ENCODE data around the gene SEMA7A. TPM values are rescaled to one million over a fixed set of nuclear protein-coding genes. Genes with fewer than 3 reads are reported as not detected.

SEMA7A gene
- total RNA-seq, 4 donors from 2014 or later = 0.20 to 5.6 (median 3.1) TPM

DNA sequence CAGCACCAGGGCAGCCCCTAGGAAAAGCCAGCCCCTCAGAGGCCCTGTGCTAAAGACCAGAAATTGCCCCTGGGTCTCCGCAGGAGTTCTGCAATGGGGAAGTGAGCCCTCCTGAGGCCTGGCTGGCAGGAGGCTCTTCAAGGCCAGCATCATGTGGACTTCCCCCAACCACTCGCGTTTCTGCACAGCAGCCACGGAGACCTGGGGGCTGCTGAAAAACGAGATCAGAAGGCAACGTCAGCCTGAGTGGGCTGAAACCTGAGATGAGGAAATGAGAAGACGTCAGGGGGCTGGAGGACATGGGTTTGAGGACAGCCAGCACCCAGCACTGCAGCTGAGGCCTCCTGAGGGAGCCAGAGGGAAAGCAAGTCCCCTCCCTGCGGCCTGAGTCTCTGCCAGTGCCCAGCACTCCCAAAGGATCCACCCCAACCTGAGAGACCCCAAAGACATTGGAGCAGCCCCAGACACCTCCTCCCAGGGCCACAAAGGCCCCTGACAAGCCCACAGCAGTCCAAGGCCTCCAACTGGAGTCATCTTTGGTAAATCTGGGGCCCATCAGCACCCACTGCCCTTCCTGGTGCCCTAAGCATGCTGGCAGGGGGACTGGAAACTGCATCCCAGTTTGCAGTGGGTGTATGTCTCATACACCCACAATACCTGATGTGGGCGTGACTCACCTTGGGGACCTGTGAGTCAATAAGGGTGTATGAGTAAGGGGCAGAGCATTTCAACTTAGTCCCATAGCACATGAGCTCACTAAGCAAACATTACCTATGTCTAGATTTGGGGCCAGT is 37.1 kb downstream of the SEMA7A start:
- Histone ChIP-seq H3K4me3 (no peak overlapping the region), H3K27ac (no peak overlapping the region), H3K9me3 (no peaks in the 10 kb centered on the region), H3K27me3 (peaks cover 14% of the 10 kb centered on the region), H3K36me3 (no peaks in the 10 kb centered on the region), H3K4me1 (peaks cover 0 to 5% (median 0%) of the 10 kb centered on the region in 4 donors)
- DNase-seq = peak; percentile 46
- intact Hi-C loops (cut with DNase I; ENCODE audit: low total_unique reads) (no loop called here), in situ Hi-C loops (cut with MboI; ENCODE audit: low pct_ligation_motif_present in 1 of 4, low pct_unique_long_range_greater_than_20kb in 1 of 4, low sequenced_read_pairs in 3 of 4) (loop anchor here in 2 of 4 donors (25.0 kb wide), 1 partner anchor 366 kb away; no protein-coding TSS in a partner anchor)
- TF ChIP-seq POLR2AphosphoS5 (IDR thresholded peaks at IDR 0.05) (no peak), POLR2A (IDR thresholded peaks at IDR 0.05) (no peak), EP300 (IDR thresholded peaks at IDR 0.05; ENCODE audit: low read depth) (no peak)
- TF ChIP-seq, protein P1, sequence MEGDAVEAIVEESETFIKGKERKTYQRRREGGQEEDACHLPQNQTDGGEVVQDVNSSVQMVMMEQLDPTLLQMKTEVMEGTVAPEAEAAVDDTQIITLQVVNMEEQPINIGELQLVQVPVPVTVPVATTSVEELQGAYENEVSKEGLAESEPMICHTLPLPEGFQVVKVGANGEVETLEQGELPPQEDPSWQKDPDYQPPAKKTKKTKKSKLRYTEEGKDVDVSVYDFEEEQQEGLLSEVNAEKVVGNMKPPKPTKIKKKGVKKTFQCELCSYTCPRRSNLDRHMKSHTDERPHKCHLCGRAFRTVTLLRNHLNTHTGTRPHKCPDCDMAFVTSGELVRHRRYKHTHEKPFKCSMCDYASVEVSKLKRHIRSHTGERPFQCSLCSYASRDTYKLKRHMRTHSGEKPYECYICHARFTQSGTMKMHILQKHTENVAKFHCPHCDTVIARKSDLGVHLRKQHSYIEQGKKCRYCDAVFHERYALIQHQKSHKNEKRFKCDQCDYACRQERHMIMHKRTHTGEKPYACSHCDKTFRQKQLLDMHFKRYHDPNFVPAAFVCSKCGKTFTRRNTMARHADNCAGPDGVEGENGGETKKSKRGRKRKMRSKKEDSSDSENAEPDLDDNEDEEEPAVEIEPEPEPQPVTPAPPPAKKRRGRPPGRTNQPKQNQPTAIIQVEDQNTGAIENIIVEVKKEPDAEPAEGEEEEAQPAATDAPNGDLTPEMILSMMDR (IDR thresholded peaks at IDR 0.05) = no peak
- 55 to 61% methylated on average over 7 to 9 of the region's 9 CpGs for WGBS, 2 donors (ENCODE audit: low coverage in 1 of 2)

GRCh38 chr15:74396146-74396438 is 37.7 kb downstream of the SEMA7A start:
- intact Hi-C loops (cut with DNase I; ENCODE audit: low total_unique reads) (no loop called here), in situ Hi-C loops (cut with MboI; ENCODE audit: low pct_ligation_motif_present in 1 of 4, low pct_unique_long_range_greater_than_20kb in 1 of 4, low sequenced_read_pairs in 3 of 4) (loop anchor here in 2 of 4 donors (25.0 kb wide), 1 partner anchor 366 kb away; no protein-coding TSS in a partner anchor)
- H3K27ac ChIP-seq = no peak overlapping the region

DNA sequence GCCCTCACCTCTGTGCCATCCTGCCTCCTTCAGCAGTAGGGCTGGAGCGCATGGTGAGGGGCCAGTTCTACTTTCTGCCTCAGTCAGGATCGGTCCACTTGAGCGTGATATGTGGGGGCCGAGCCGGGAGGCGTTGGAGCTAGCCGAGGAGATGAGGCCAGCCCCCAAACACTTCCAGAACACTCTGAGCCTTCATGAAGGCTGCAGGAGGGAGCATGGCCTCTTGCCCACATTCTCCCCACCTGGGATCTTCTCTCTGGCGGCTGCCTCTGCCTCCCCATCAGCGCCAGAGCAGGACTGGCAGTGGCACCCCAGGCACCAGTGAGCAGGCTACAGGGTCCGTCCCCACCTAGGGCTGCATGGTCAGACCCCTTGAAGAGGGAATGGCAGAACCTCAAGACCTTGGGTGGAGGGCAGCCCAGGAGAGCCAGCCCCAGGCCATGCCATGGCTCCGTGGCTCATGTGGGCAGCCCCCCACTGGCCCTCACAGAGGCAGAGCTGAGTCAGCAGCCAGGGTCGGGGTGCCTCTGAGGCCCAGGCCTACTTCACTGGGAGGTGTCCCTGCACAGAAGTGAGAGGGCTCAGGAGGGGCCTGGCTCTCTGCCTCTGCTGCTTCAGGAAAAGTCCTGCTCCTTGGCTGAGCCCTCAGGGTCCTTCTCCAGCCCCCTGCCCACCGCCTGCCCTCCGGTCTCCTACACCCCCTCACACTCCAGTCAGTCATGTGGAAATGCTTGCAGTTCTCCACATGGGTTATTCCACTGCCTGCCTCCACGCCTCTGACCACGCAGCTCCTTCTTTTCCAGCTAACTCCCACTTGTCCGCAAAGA is 38.2 kb downstream of the SEMA7A start:
- in situ Hi-C loops (cut with MboI; ENCODE audit: low pct_ligation_motif_present in 1 of 4, low pct_unique_long_range_greater_than_20kb in 1 of 4, low sequenced_read_pairs in 3 of 4) (loop anchor here in 2 of 4 donors (25.0 kb wide), 1 partner anchor 367 kb away; no protein-coding TSS in a partner anchor), intact Hi-C loops (cut with DNase I; ENCODE audit: low total_unique reads) (no loop called here)
- Histone ChIP-seq H3K4me3 (no peak overlapping the region), H3K4me1 (peaks cover 0 to 5% (median 0%) of the 10 kb centered on the region in 4 donors), H3K27me3 (peaks cover 8% of the 10 kb centered on the region), H3K27ac (no peak overlapping the region), H3K9me3 (no peaks in the 10 kb centered on the region), H3K36me3 (no peaks in the 10 kb centered on the region)
- WGBS, 2 donors (ENCODE audit: low coverage in 1 of 2) = 86 to 87% methylated on average over 5 to 17 of the region's 17 CpGs
- DNase-seq = no peak
- no peak for TF ChIP-seq POLR2A (IDR thresholded peaks at IDR 0.05)
- no peak for TF ChIP-seq EP300 (IDR thresholded peaks at IDR 0.05; ENCODE audit: low read depth)
- TF ChIP-seq POLR2AphosphoS5 (IDR thresholded peaks at IDR 0.05) = no peak
- TF ChIP-seq, protein P1 (IDR thresholded peaks at IDR 0.05) = no peak

More at GRCh38 chr15:74396146-74396438, 37.7 kb downstream of the SEMA7A start:
- H3K4me3 ChIP-seq = no peak overlapping the region
- H3K9me3 ChIP-seq = no peaks in the 10 kb centered on the region
- 75 to 80% methylated on average over 1 to 10 of the region's 10 CpGs for WGBS, 2 donors (ENCODE audit: low coverage in 1 of 2)
- H3K4me1 ChIP-seq = peaks cover 0 to 5% (median 0%) of the 10 kb centered on the region in 4 donors
- TF ChIP-seq, protein P1 (IDR thresholded peaks at IDR 0.05) = no peak
- TF ChIP-seq POLR2A (IDR thresholded peaks at IDR 0.05) = no peak
- TF ChIP-seq EP300 (IDR thresholded peaks at IDR 0.05; ENCODE audit: low read depth) = no peak
- no peak for TF ChIP-seq POLR2AphosphoS5 (IDR thresholded peaks at IDR 0.05)
- peaks cover 9% of the 10 kb centered on the region for H3K27me3 ChIP-seq
- no peaks in the 10 kb centered on the region for H3K36me3 ChIP-seq
- DNase-seq = no peak

All from transverse colon (tissue), 4 donors.